NCI-H128 (cell line): ENCODE results near the gene TMEM176A.
"Not testable (repeated sequence)": the region's sequence is repeated elsewhere in the genome, so short reads cannot be mapped to it uniquely, and the experiment has no call there.

ENCODE experiments used
- DNase-seq: peaks from one replicate; lab custom pipeline; 2025; ENCODE audit not compliant: unreplicated experiment; lab: John Stamatoyannopoulos, UW

TMEM176A gene

GRCh38 chr7:150800581-150801241, at the start of gene TMEM176A:
TMEM176A (plus strand) TSS chr7:150800769; CDS start chr7:150801551, 782 bp downstream.
- DNase-seq: no peak

GRCh38 chr7:150751702-150752101, 48.9 kb upstream of the TMEM176A start:
- no peak for DNase-seq

GRCh38 chr7:150753239-150753638, 47.3 kb upstream of the TMEM176A start:
- DNase-seq: no peak

- no peak for DNase-seq
Observed at GRCh38 chr7:150753826-150754603, 46.6 kb upstream of the TMEM176A start.

GRCh38 chr7:150754951-150755350, 45.6 kb upstream of the TMEM176A start:
- no peak for DNase-seq

GRCh38 chr7:150755473-150756099, 45.0 kb upstream of the TMEM176A start:
- DNase-seq: no peak

- no peak for DNase-seq
Observed at GRCh38 chr7:150756166-150756565, 44.4 kb upstream of the TMEM176A start.

- no peak for DNase-seq
Observed at GRCh38 chr7:150756858-150757257, 43.7 kb upstream of the TMEM176A start.

GRCh38 chr7:150759479-150759878, 41.1 kb upstream of the TMEM176A start:
- no peak for DNase-seq

GRCh38 chr7:150766334-150766709, 34.2 kb upstream of the TMEM176A start:
- DNase-seq: no peak

- DNase-seq: no peak
Observed at GRCh38 chr7:150769768-150770167, 30.8 kb upstream of the TMEM176A start.

GRCh38 chr7:150774131-150774530, 26.4 kb upstream of the TMEM176A start:
- DNase-seq: not testable (repeated sequence)

GRCh38 chr7:150778014-150778737, 22.4 kb upstream of the TMEM176A start:
- no peak for DNase-seq

GRCh38 chr7:150778738-150779301, 21.7 kb upstream of the TMEM176A start:
- DNase-seq: peak; percentile 39

GRCh38 chr7:150780292-150780691, 20.3 kb upstream of the TMEM176A start:
- DNase-seq: no peak

GRCh38 chr7:150781103-150781502, 19.5 kb upstream of the TMEM176A start:
- DNase-seq: no peak

- no peak for DNase-seq
Observed at GRCh38 chr7:150781961-150782360, 18.6 kb upstream of the TMEM176A start.

GRCh38 chr7:150784120-150784736, 16.3 kb upstream of the TMEM176A start:
- DNase-seq: no peak

- no peak for DNase-seq
Observed at GRCh38 chr7:150784954-150785353, 15.6 kb upstream of the TMEM176A start.
